A673 (cell line): ENCODE data around the gene TMIGD3. TPM values are rescaled to one million over a fixed set of nuclear protein-coding genes. Genes with fewer than 3 reads are reported as not detected.

Experiments used
- BruUV-seq: library from RNA; stranded (reverse); fragments of 400-500 nt; replicated peaks from 2 replicates; lab custom pipeline; 2021; lab: Mats Ljungman, UMichigan
- CTCF ChIA-PET: fragments of 300-600 bp; sonication (Branson Sonifier 250); formaldehyde crosslinking; loops from one replicate; lab custom pipeline; 2022; ENCODE audit warnings: antibody characterized with exemption; lab: Charles Lee
- POLR2A ChIA-PET: fragments of 300-600 bp; sonication (Branson Sonifier 250); formaldehyde crosslinking; loops from one replicate; lab custom pipeline; 2022; ENCODE audit warnings: antibody characterized with exemption; ENCODE audit not compliant: low non-redundant PET; lab: Charles Lee
- DNase-seq: peaks from one replicate; pipeline ENCODE4 v3.0.0-alpha.2; 2015; ENCODE audit warnings: low spot score
- H3K27ac ChIP-seq: fragments of 200-600 bp; sonication (generic); 2 replicates; pipeline ENCODE4 v1.5.1; 2016; ENCODE audit warnings: mixed run types, low read depth, mild to moderate bottlenecking, mixed read lengths, antibody characterized with exemption, low read length; ENCODE audit not compliant: poor library complexity, severe bottlenecking
- H3K27me3 ChIP-seq: fragments of 200-600 bp; sonication (generic); replicated peaks from 2 replicates; pipeline ENCODE4 v1.6.1; 2017; ENCODE audit warnings: mixed run types, low read depth, mild to moderate bottlenecking, mixed read lengths, antibody characterized with exemption, low read length; ENCODE audit not compliant: insufficient read depth, poor library complexity
- H3K36me3 ChIP-seq: fragments of 200-600 bp; sonication (generic); 2 replicates; pipeline ENCODE4 v1.6.1; 2016; ENCODE audit warnings: mixed run types, mild to moderate bottlenecking, mixed read lengths, antibody characterized with exemption, low read length; ENCODE audit not compliant: insufficient read depth, poor library complexity, severe bottlenecking
- H3K4me1 ChIP-seq: fragments of 200-600 bp; sonication (generic); 2 replicates; pipeline ENCODE4 v1.6.1; 2017; ENCODE audit warnings: mixed run types, mild to moderate bottlenecking, mixed read lengths, antibody characterized with exemption, low read length; ENCODE audit not compliant: insufficient read depth, poor library complexity, severe bottlenecking
- H3K4me3 ChIP-seq: fragments of 200-600 bp; sonication (generic); 2 replicates; pipeline ENCODE4 v1.5.1; 2016; ENCODE audit warnings: low read depth, mixed run types, mild to moderate bottlenecking, mixed read lengths, low read length; ENCODE audit not compliant: poor library complexity, severe bottlenecking
- H3K9me3 ChIP-seq: fragments of 200-600 bp; sonication (generic); 2 replicates; pipeline ENCODE4 v1.6.1; 2016; ENCODE audit warnings: mixed run types, low read depth, mild to moderate bottlenecking, mixed read lengths, antibody characterized with exemption, low read length; ENCODE audit not compliant: poor library complexity, severe bottlenecking
- EZH2 ChIP-seq: fragments of 200-600 bp; sonication (generic); IDR thresholded peaks from 2 replicates; pipeline ENCODE4 v1.6.1; 2017; ENCODE audit warnings: borderline replicate concordance, low read depth, mild to moderate bottlenecking, mixed read lengths, antibody characterized with exemption, low read length; ENCODE audit not compliant: poor library complexity, severe bottlenecking
- intact Hi-C: fragments of 100-400 bp; cut with micrococcal nuclease; formaldehyde crosslinking; loops from one replicate; pipeline ENCODE4 v1.10.0; 2022; ENCODE audit not compliant: unreplicated experiment
- total RNA-seq: library from RNA; stranded (reverse); gene quantifications from 2 replicates; pipeline ENCODE4 v1.2.3, GENCODE V29; 2021
- TF ChIP-seq, protein P1 (sequence below): fragments of 300-800, 200-600 bp; sonication (generic); conservative IDR thresholded peaks from 2 replicates; pipeline ENCODE4 v1.5.1; 2017; ENCODE audit warnings: low read depth, mild to moderate bottlenecking, antibody characterized with exemption, low read length, moderate library complexity, mixed read lengths

TMIGD3 gene
- total RNA-seq, 1 experiment from 2014 or later, result not detected

DNA sequence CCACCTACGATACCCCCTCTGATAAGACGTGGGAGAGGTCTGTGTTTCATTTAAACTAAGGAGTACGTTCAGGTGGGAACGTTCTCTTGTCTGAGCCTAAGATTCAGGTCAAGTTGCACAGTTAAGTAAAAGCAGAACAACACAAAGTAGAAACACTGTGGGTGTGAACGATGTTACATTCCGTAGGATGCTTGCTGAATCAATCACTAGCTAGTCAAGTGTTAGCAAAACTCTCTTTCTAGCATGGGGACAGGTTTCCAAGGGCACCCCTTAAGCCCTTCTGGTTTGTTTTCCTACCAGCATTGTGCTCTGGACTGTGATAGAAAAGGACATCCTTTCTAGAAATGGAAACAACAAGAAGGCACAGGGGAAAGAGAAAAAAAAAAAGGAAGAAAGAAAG, 16.3 kb downstream of the TMIGD3 start:
- CTCF ChIA-PET, result no interaction called here
- no TSS peak for BruUV-seq
- intact Hi-C loops, result no loop called here

DNA sequence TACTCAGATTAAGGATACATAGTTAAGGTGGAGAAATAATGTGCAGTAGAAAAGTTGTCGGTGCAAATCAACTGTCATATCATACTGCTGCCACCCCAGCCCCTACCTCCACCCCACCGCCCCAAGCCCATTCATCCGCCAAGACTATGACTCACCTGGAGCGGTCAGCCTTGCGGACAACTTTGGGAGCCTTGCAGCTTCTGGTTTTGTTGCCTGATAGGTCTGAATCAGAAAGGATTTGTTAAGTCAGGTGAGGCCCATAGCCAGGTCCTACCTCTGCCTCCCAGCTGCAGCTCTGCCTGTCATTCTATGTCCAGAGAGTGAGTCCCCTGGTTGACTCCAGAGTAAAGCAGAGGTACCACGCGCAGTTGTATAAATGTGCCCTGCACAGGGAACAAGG, 17.0 kb downstream of the TMIGD3 start:
- no TSS peak for BruUV-seq
- H3K4me1 ChIP-seq, result no peaks in the 10 kb centered on the region
- CTCF ChIA-PET, result no interaction called here

More for the DNA sequence above, 16.3 kb downstream of the TMIGD3 start:
- POLR2A ChIA-PET, result no interaction called here
- no peak overlapping the region for H3K4me3 ChIP-seq
- H3K27me3 ChIP-seq, result no peaks in the 10 kb centered on the region
- no peaks in the 10 kb centered on the region for H3K9me3 ChIP-seq
- no peaks in the 10 kb centered on the region for H3K4me1 ChIP-seq
- no peaks in the 10 kb centered on the region for H3K36me3 ChIP-seq
- TF ChIP-seq, protein P1, sequence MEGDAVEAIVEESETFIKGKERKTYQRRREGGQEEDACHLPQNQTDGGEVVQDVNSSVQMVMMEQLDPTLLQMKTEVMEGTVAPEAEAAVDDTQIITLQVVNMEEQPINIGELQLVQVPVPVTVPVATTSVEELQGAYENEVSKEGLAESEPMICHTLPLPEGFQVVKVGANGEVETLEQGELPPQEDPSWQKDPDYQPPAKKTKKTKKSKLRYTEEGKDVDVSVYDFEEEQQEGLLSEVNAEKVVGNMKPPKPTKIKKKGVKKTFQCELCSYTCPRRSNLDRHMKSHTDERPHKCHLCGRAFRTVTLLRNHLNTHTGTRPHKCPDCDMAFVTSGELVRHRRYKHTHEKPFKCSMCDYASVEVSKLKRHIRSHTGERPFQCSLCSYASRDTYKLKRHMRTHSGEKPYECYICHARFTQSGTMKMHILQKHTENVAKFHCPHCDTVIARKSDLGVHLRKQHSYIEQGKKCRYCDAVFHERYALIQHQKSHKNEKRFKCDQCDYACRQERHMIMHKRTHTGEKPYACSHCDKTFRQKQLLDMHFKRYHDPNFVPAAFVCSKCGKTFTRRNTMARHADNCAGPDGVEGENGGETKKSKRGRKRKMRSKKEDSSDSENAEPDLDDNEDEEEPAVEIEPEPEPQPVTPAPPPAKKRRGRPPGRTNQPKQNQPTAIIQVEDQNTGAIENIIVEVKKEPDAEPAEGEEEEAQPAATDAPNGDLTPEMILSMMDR, result no peak
- TF ChIP-seq EZH2, result no peak
- H3K27ac ChIP-seq, result no peak overlapping the region
- DNase-seq, result no peak

GRCh38 chr1:111484391-111485026, 18.9 kb downstream of the TMIGD3 start:
- intact Hi-C loops, result no loop called here
- TF ChIP-seq, protein P1, result no peak
- no peak for TF ChIP-seq EZH2

More for the DNA sequence above, 17.0 kb downstream of the TMIGD3 start:
- POLR2A ChIA-PET, result no interaction called here
- no peaks in the 10 kb centered on the region for H3K9me3 ChIP-seq
- no peak overlapping the region for H3K27ac ChIP-seq
- H3K27me3 ChIP-seq, result no peaks in the 10 kb centered on the region
- intact Hi-C loops, result no loop called here
- H3K36me3 ChIP-seq, result no peaks in the 10 kb centered on the region
- no peak for DNase-seq
- no peak overlapping the region for H3K4me3 ChIP-seq
- TF ChIP-seq EZH2, result no peak
- TF ChIP-seq, protein P1, result no peak

More at GRCh38 chr1:111484391-111485026, 18.9 kb downstream of the TMIGD3 start:
- POLR2A ChIA-PET, result no interaction called here
- DNase-seq, result no peak
- BruUV-seq, result no TSS peak
- no peaks in the 10 kb centered on the region for H3K36me3 ChIP-seq
- CTCF ChIA-PET, result no interaction called here
- H3K4me3 ChIP-seq, result no peak overlapping the region
- no peak overlapping the region for H3K27ac ChIP-seq
- H3K27me3 ChIP-seq, result no peaks in the 10 kb centered on the region
- no peaks in the 10 kb centered on the region for H3K9me3 ChIP-seq
- no peaks in the 10 kb centered on the region for H3K4me1 ChIP-seq
